ENCODE data around the gene PRDM2. TPM values are rescaled to one million over a fixed set of nuclear protein-coding genes. Genes with fewer than 3 reads are reported as not detected.

The PRDM2 gene
- polyA plus RNA-seq, 3 donors: 4.1 to 22.5 (median 7.6) TPM

- peaks cover 48 to 49% of the 10 kb centered on the region in 2 donors for H3K4me1 ChIP-seq (ENCODE audit: control insufficient read depth in 1 of 2, insufficient read depth in 2 of 2, low read length in 2 of 2)
- Mint-ChIP-seq H3K27me3 (ENCODE audit: low read depth in 3 of 3) (peaks cover 0 to 2% (median 0%) of the 10 kb centered on the region in 3 donors), H3K4me3 (no peak overlapping the region), H3K9me3 (no peaks in the 10 kb centered on the region), H3K36me3 (peaks cover 0 to 11% of the 10 kb centered on the region in 2 donors), H3K4me1 (peaks cover 53% of the 10 kb centered on the region), H3K27ac (peak overlapping the region in 5 of 7 donors; percentile 14 to 95 (median 92))
- H3K4me3 ChIP-seq (replicated peaks in 1 of 3; ENCODE audit: low read depth in 2 of 3, low read length in 3 of 3): no peak overlapping the region
- peak overlapping the region in 1 of 2 donors; percentile 89 for H3K27ac ChIP-seq (ENCODE audit: low read depth in 1 of 2, low read length in 2 of 2)
- no peaks in the 10 kb centered on the region for H3K36me3 ChIP-seq (replicated peaks in 1 of 2; ENCODE audit: control insufficient read depth in 1 of 2, insufficient read depth in 2 of 2, low read length in 2 of 2)
- no peak overlapping the region for H2AFZ ChIP-seq (ENCODE audit: insufficient read depth, low read depth, low read length, poor library complexity, severe bottlenecking)
- H3K27me3 ChIP-seq (ENCODE audit: control insufficient read depth in 2 of 2, insufficient read depth in 2 of 2, low read length in 2 of 2): no peaks in the 10 kb centered on the region
- no peak overlapping the region for H3K4me2 ChIP-seq (replicated peaks; ENCODE audit: extremely low read depth, low read length, poor library complexity, severe bottlenecking)
- no peak overlapping the region for H3K9ac ChIP-seq (ENCODE audit: insufficient read depth, low read length, poor library complexity, severe bottlenecking)
- H3K79me2 ChIP-seq (ENCODE audit: insufficient read depth, low read length): peaks cover 46% of the 10 kb centered on the region
- no peaks in the 10 kb centered on the region for H4K20me1 ChIP-seq (ENCODE audit: insufficient read depth, low read length)
- H3K9me3 ChIP-seq (replicated peaks in 1 of 2; ENCODE audit: control insufficient read depth in 1 of 2, insufficient read depth in 1 of 2, low read length in 2 of 2): no peaks in the 10 kb centered on the region
- intact Hi-C loops (cut with micrococcal nuclease): no loop called here
- peak in 2 of 3 donors; percentile 46 to 57 for DNase-seq
- peak; percentile 45 for TF ChIP-seq CTCF (IDR thresholded peaks at IDR 0.05)
- WGBS (ENCODE audit: insufficient coverage): 40% methylated on average over 2 of the region's 4 CpGs
Observed at GRCh38 chr1:13725714-13726175, 25.8 kb downstream of the PRDM2 start.

GRCh38 chr1:13728091-13728715, 28.2 kb downstream of the PRDM2 start:
- H3K4me2 ChIP-seq (replicated peaks; ENCODE audit: extremely low read depth, low read length, poor library complexity, severe bottlenecking): no peak overlapping the region
- no peak overlapping the region for H3K9ac ChIP-seq (ENCODE audit: insufficient read depth, low read length, poor library complexity, severe bottlenecking)
- peaks cover 0 to 2% (median 2%) of the 10 kb centered on the region in 3 donors for H3K27me3 Mint-ChIP-seq (ENCODE audit: low read depth in 3 of 3)
- peaks cover 59% of the 10 kb centered on the region for H3K4me1 Mint-ChIP-seq
- H4K20me1 ChIP-seq (ENCODE audit: insufficient read depth, low read length): no peaks in the 10 kb centered on the region
- no peak for DNase-seq
- no peaks in the 10 kb centered on the region for H3K27me3 ChIP-seq (ENCODE audit: control insufficient read depth in 2 of 2, insufficient read depth in 2 of 2, low read length in 2 of 2)
- H2AFZ ChIP-seq (ENCODE audit: insufficient read depth, low read depth, low read length, poor library complexity, severe bottlenecking): no peak overlapping the region
- intact Hi-C loops (cut with micrococcal nuclease): no loop called here
- no peak overlapping the region for H3K4me3 ChIP-seq (replicated peaks in 1 of 3; ENCODE audit: low read depth in 2 of 3, low read length in 3 of 3)
- TF ChIP-seq CTCF (IDR thresholded peaks at IDR 0.05): no peak
- no peaks in the 10 kb centered on the region for H3K9me3 ChIP-seq (replicated peaks in 1 of 2; ENCODE audit: control insufficient read depth in 1 of 2, insufficient read depth in 1 of 2, low read length in 2 of 2)
- peaks cover 47 to 55% of the 10 kb centered on the region in 2 donors for H3K4me1 ChIP-seq (ENCODE audit: control insufficient read depth in 1 of 2, insufficient read depth in 2 of 2, low read length in 2 of 2)
- no peak overlapping the region for H3K27ac ChIP-seq (ENCODE audit: low read depth in 1 of 2, low read length in 2 of 2)
- H3K9me3 Mint-ChIP-seq: no peaks in the 10 kb centered on the region
- H3K79me2 ChIP-seq (ENCODE audit: insufficient read depth, low read length): peaks cover 41% of the 10 kb centered on the region
- H3K27ac Mint-ChIP-seq: no peak overlapping the region
- no peaks in the 10 kb centered on the region for H3K36me3 ChIP-seq (replicated peaks in 1 of 2; ENCODE audit: control insufficient read depth in 1 of 2, insufficient read depth in 2 of 2, low read length in 2 of 2)
- H3K36me3 Mint-ChIP-seq: peaks cover 0 to 8% of the 10 kb centered on the region in 2 donors
- WGBS (ENCODE audit: insufficient coverage): 67% methylated on average over 2 of the region's 4 CpGs
- H3K4me3 Mint-ChIP-seq: no peak overlapping the region

Data from CD14-positive monocyte (primary cell).